HG02623 (cell line): Measurements from ENCODE around the gene SIMC1.
"Not testable (repeated sequence)": the region's sequence is repeated elsewhere in the genome, so short reads cannot be mapped to it uniquely, and the experiment has no call there.

Experiments
- ATAC-seq: cut with Tn5 transposase; IDR thresholded peaks from one replicate; pipeline ENCODE4 v1.9.1; 2021; ENCODE audit warnings: moderate library complexity; ENCODE audit not compliant: unreplicated experiment

The SIMC1 gene

GRCh38 chr5:176290057-176290840 is 52.0 kb downstream of the SIMC1 start:
- ATAC-seq: not testable (repeated sequence)

- ATAC-seq: not testable (repeated sequence)
Observed at GRCh38 chr5:176305356-176305755, 67.1 kb downstream of the SIMC1 start.

DNA sequence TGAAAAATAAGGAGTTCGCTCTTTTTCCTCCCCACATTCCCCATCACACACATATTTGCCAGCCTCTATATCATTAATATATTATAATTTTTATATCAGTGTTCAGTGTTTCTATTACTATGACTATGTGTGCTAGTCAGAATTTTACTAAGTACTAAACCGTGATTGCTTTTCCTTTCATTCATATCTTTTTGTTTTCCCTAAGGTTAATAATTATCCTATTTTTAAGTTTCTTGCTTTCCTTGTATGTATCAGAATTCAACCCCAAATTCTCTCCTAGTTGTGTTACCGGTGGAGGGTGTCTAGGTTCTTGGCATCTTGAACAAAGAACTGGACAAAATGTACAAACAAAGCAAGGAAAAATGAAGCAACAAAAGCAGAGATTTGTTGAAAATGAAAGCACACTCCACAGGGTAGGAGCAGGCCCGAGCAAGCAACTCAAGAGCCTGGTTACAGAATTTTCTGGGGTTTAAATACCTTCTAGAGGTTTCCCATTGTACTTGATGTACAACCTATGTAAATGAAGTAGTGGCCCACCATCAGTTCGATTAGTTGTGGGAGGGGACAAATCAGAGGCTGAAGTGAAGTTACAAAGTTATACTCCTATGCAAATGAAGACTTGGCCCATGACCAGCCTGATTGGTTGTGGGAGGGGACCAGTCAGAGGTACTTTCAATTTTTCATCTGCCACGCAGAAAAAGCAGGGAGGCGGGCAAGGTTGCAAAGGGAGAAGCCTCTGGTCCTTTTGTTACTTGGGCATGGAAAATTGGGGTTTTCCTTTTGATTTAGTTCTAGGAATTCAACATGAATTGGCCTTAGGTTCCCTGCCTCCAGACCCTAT is 79.5 kb downstream of the SIMC1 start:
- ATAC-seq: no peak

GRCh38 chr5:176319827-176320554 is 81.8 kb downstream of the SIMC1 start:
- ATAC-seq: no peak

DNA sequence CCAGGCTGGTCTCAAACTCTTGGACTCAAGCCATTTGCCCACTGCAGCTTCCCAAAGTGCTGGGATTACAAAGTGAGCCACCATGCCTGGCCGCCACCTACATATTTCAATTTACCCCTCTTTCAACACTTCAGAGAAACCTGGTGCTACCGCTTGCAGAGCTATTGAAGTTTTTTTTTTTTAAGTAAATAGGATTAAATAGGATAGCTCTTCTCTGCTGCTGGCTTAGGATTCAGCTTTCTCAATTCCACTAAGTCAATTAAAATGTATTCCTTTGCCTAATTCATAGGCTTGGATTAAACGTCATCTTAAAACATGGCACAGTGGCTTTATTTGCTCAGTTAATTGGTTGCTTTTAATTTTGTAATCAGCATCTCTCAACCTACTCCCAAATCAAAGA is 82.4 kb downstream of the SIMC1 start:
- ATAC-seq: no peak

GRCh38 chr5:176334031-176334770 is 96.0 kb downstream of the SIMC1 start:
- ATAC-seq: no peak

GRCh38 chr5:176337913-176338312 is 99.7 kb downstream of the SIMC1 start:
- ATAC-seq: no peak

GRCh38 chr5:176339304-176339703 is 101.1 kb downstream of the SIMC1 start:
- no peak for ATAC-seq

- ATAC-seq: no peak
Observed at GRCh38 chr5:176341325-176342157, 103.3 kb downstream of the SIMC1 start.

GRCh38 chr5:176342158-176342483 is 103.9 kb downstream of the SIMC1 start:
- no peak for ATAC-seq

- ATAC-seq: no peak
Observed at GRCh38 chr5:176342766-176343458, 104.7 kb downstream of the SIMC1 start.

DNA sequence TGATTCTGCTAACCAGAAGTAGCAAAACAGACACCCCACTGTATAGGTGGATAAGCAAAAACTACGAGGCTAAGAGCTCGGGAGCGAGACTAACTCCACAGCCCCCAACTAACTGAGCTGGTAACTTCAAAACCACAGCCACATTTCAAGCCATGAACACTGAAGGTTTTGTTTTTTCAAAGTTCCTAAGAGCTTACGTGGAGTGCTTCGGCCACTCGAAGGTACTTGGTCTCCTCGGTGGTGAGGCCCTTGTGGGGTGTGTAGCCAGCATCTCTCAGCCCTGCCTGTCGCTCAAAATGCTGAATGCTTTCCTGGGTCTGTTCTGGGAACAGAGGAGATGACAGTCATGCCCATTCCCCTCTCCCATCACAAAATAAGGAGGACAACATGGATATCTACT is 112.2 kb downstream of the SIMC1 start:
- no peak for ATAC-seq

GRCh38 chr5:176352116-176352878 is 114.1 kb downstream of the SIMC1 start:
- no peak for ATAC-seq

DNA sequence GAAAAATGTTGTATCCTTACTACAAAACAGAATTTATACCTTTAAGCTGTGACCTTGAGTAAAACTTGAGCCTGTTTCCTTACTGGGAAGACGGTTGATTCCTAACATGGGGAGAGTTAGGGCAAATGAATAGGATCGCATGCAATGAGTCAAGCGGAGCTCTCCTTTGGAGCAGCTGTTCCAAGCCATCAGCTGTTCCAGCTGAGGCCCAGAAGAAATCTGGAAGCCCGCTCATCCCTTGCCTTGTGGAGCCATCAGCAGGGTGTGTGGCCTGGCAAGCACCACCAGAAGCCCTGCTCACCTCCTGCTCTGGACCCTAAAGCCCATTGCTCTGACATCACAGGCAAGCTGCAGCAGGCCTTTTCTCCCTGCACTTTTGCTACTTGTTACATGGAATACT is 115.3 kb downstream of the SIMC1 start:
- ATAC-seq: no peak

- no peak for ATAC-seq
Observed at GRCh38 chr5:176355400-176356178, 117.4 kb downstream of the SIMC1 start.

GRCh38 chr5:176356179-176356566 is 117.9 kb downstream of the SIMC1 start:
- no peak for ATAC-seq

- ATAC-seq: no peak
Observed at GRCh38 chr5:176359658-176360057, 121.4 kb downstream of the SIMC1 start.

DNA sequence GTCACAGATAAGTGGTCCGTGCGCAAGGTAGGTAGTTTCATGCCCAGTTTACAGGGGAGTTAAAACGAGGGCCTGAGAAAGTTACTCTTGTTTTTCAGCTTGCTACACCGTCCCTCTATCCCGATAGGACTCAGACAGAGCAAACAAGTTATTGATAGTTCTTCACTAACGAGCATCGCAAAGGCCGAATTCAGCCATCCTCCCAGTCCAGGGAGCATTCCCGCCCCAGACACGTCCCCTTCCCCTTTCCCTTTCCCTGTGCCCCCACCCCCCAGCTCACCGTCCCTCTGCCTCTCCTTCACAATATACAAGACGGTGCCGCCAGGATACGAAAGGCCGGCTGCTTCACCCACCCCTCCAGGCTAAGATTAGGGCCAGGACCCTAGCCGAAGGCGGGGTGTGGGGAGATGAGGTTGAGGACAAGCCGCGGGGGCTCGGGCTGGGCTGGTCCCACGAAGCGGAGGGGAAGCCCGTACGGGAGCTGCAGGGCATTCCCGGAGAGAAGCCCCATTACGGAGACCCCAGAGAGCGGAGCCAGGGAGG is 122.7 kb downstream of the SIMC1 start:
- ATAC-seq: no peak
